K562 (cell line): ENCODE measurements around the gene ABCA1.

Experiments
- ATF3 ChIP-seq, 2 experiments: fragments of 450-650 bp in 1 of 2; sonication (generic) in 1 of 2; formaldehyde crosslinking in 1 of 2; IDR thresholded peaks in 1 of 2; conservative IDR thresholded peaks in 1 of 2; 2 replicates each; pipeline versions ENCODE4 v1.6.1 to v1.8.1; 2016 to 2023; ENCODE audit warnings: mild to moderate bottlenecking in 2 of 2, moderate library complexity in 2 of 2, inconsistent platforms in 1 of 2, missing genetic modification reagents in 1 of 2
- ATF6 ChIP-seq: sonication (generic); formaldehyde crosslinking; IDR thresholded peaks from 2 replicates; pipeline ENCODE4 v1.4.0; 2020; ENCODE audit warnings: mild to moderate bottlenecking, missing genetic modification reagents
- BDP1 ChIP-seq: IDR thresholded peaks from 3 replicates; pipeline ENCODE4 v1.6.1; 2011; ENCODE audit not compliant: insufficient read length, insufficient read depth
- CHD4 ChIP-seq: fragments of 200-600 bp; sonication (generic); IDR thresholded peaks from 3 replicates; pipeline ENCODE4 v1.6.1; 2012; ENCODE audit warnings: low read depth, mild to moderate bottlenecking, mixed read lengths, low read length, inconsistent platforms; ENCODE audit not compliant: insufficient read depth, insufficient replicate concordance, poor library complexity, severe bottlenecking
- CTCF ChIP-seq, 3 experiments: IDR thresholded peaks in 2 of 3; conservative IDR thresholded peaks in 1 of 3; 2 replicates each; pipeline ENCODE4 v1.5.1; 2011 to 2012; ENCODE audit warnings: low read length in 3 of 3, mild to moderate bottlenecking in 3 of 3, control low read depth in 2 of 3, improper control_type of control experiment in 1 of 3, inconsistent platforms in 1 of 3, low read depth in 1 of 3, mixed read lengths in 1 of 3, moderate library complexity in 1 of 3; ENCODE audit not compliant: insufficient read depth in 2 of 3
- EP300 ChIP-seq: IDR thresholded peaks from 2 replicates; pipeline ENCODE4 v1.6.1; 2012; ENCODE audit warnings: low read length, improper control_type of control experiment
- GABPA ChIP-seq: fragments of 200-800 bp; sonication (Bioruptor generic); conservative IDR thresholded peaks from 2 replicates; pipeline ENCODE4 v1.6.1; 2016; ENCODE audit warnings: low read depth, missing genetic modification characterization, missing compliant biosample characterization
- HDAC2 ChIP-seq: fragments of 450-650 bp; IDR thresholded peaks from 2 replicates; pipeline ENCODE4 v1.6.1; 2016; ENCODE audit warnings: mild to moderate bottlenecking
- KDM1A ChIP-seq, 2 experiments: fragments of 450-650 bp; IDR thresholded peaks; 2 replicates each; pipeline ENCODE4 v1.6.1; 2016; ENCODE audit warnings: mild to moderate bottlenecking in 2 of 2
- NR2C1 ChIP-seq, 2 experiments: fragments of 450-650 bp; IDR thresholded peaks; 2 replicates each; pipeline ENCODE4 v1.6.1; 2017; ENCODE audit warnings: mild to moderate bottlenecking in 2 of 2, antibody characterized with exemption in 1 of 2, inconsistent platforms in 1 of 2, missing compliant biosample characterization in 1 of 2, missing genetic modification characterization in 1 of 2
- ZNF280B ChIP-seq: fragments of 250-450 bp; sonication (Bioruptor Pico); IDR thresholded peaks from 2 replicates; pipeline ENCODE4 v1.5.1; 2021; ENCODE audit warnings: mild to moderate bottlenecking
- TF ChIP-seq, protein P1 (sequence below): fragments of 450-650 bp; IDR thresholded peaks from 2 replicates; pipeline ENCODE4 v1.6.1; 2016
- TF ChIP-seq, protein P2 (sequence below): fragments of 450-650 bp; formaldehyde crosslinking; IDR thresholded peaks from 2 replicates; pipeline ENCODE4 v1.4.0; 2022; ENCODE audit warnings: mild to moderate bottlenecking, moderate library complexity

GRCh38 chr9:104873489-104873850 lies 54.5 kb downstream of the ABCA1 start:
- no peak for TF ChIP-seq EP300
- TF ChIP-seq NR2C1 (IDR thresholded peaks at IDR 0.05) = no peak
- no peak for TF ChIP-seq NR2C1 (tag; IDR thresholded peaks at IDR 0.05)
- TF ChIP-seq, protein P1, sequence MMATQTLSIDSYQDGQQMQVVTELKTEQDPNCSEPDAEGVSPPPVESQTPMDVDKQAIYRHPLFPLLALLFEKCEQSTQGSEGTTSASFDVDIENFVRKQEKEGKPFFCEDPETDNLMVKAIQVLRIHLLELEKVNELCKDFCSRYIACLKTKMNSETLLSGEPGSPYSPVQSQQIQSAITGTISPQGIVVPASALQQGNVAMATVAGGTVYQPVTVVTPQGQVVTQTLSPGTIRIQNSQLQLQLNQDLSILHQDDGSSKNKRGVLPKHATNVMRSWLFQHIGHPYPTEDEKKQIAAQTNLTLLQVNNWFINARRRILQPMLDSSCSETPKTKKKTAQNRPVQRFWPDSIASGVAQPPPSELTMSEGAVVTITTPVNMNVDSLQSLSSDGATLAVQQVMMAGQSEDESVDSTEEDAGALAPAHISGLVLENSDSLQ = no peak
- TF ChIP-seq ATF3 (IDR thresholded peaks at IDR 0.05) = no peak
- TF ChIP-seq ATF3 (CRISPR knock-in tag; conservative IDR thresholded peaks at IDR 0.05) = no peak
- no peak for TF ChIP-seq ATF6 (CRISPR knock-in tag)
- no peak for TF ChIP-seq CTCF (IDR thresholded peaks at IDR 0.05 in 2 of 3, conservative IDR thresholded peaks at IDR 0.05 in 1 of 3; ENCODE audit: insufficient read depth in 2 of 3, low read depth in 1 of 3, low read length in 3 of 3)
- TF ChIP-seq ZNF280B (CRISPR knock-in tag) = no peak
- no peak for TF ChIP-seq CHD4
- TF ChIP-seq KDM1A (IDR thresholded peaks at IDR 0.05) = no peak
- TF ChIP-seq, protein P2, sequence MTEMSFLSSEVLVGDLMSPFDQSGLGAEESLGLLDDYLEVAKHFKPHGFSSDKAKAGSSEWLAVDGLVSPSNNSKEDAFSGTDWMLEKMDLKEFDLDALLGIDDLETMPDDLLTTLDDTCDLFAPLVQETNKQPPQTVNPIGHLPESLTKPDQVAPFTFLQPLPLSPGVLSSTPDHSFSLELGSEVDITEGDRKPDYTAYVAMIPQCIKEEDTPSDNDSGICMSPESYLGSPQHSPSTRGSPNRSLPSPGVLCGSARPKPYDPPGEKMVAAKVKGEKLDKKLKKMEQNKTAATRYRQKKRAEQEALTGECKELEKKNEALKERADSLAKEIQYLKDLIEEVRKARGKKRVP (CRISPR knock-in tag) = no peak
- no peak for TF ChIP-seq HDAC2
- TF ChIP-seq GABPA = no peak
- no peak for TF ChIP-seq BDP1
